Loucy (cell line): ENCODE data around the gene PTPRN2.

ENCODE experiments used
- H2AFZ ChIP-seq: fragments of 200-600 bp; sonication (generic); 2 replicates; pipeline ENCODE4 v1.6.0; 2016; ENCODE audit warnings: antibody characterized with exemption, mild to moderate bottlenecking, low read length, moderate library complexity
- H3F3A ChIP-seq: fragments of 200-600 bp; 2 replicates; pipeline ENCODE4 v1.6.0; 2016; ENCODE audit warnings: antibody characterized with exemption, low read depth, mild to moderate bottlenecking
- H3K27me3 ChIP-seq: fragments of 200-600 bp; sonication (generic); 2 replicates; pipeline ENCODE4 v1.6.1; 2014; ENCODE audit warnings: low read length, mild to moderate bottlenecking; ENCODE audit not compliant: insufficient read depth, poor library complexity, severe bottlenecking
- H3K36me3 ChIP-seq: fragments of 200-600 bp; sonication (generic); 2 replicates; pipeline ENCODE4 v1.6.1; 2016; ENCODE audit warnings: low read length; ENCODE audit not compliant: insufficient read depth
- H3K4me1 ChIP-seq: fragments of 200-600 bp; sonication (generic); 2 replicates; pipeline ENCODE4 v1.5.1; 2014; ENCODE audit warnings: low read length, mild to moderate bottlenecking; ENCODE audit not compliant: insufficient read depth, poor library complexity, severe bottlenecking
- H3K4me2 ChIP-seq: fragments of 200-600 bp; sonication (generic); 2 replicates; pipeline ENCODE4 v1.6.0; 2014; ENCODE audit warnings: antibody characterized with exemption, low read length, low read depth, mild to moderate bottlenecking; ENCODE audit not compliant: poor library complexity, severe bottlenecking
- H3K4me3 ChIP-seq: fragments of 200-600 bp; sonication (generic); 2 replicates; pipeline ENCODE4 v1.5.1; 2014; ENCODE audit warnings: low read length, mild to moderate bottlenecking, mixed read lengths; ENCODE audit not compliant: poor library complexity, severe bottlenecking
- H3K79me2 ChIP-seq: fragments of 200-600 bp; sonication (generic); 2 replicates; pipeline ENCODE4 v1.6.1; 2014; ENCODE audit warnings: low read length; ENCODE audit not compliant: insufficient read depth
- H3K9ac ChIP-seq: fragments of 200-600 bp; sonication (generic); 2 replicates; pipeline ENCODE4 v1.6.0; 2014; ENCODE audit warnings: mild to moderate bottlenecking, low read depth, low read length, moderate library complexity; ENCODE audit not compliant: poor library complexity, severe bottlenecking
- H3K9me2 ChIP-seq: fragments of 200-600 bp; sonication (generic); replicated peaks from 2 replicates; pipeline ENCODE4 v1.6.1; 2016; ENCODE audit warnings: low read depth, low read length, mixed read lengths
- H3K9me3 ChIP-seq: fragments of 200-600 bp; sonication (generic); 2 replicates; pipeline ENCODE4 v1.6.1; 2014; ENCODE audit warnings: mild to moderate bottlenecking, antibody characterized with exemption, low read length, low read depth; ENCODE audit not compliant: insufficient read depth
- H4K20me1 ChIP-seq: fragments of 200-600 bp; sonication (generic); 2 replicates; pipeline ENCODE4 v1.6.0; 2014; ENCODE audit warnings: antibody characterized with exemption, low read length, mild to moderate bottlenecking; ENCODE audit not compliant: insufficient read depth, poor library complexity, severe bottlenecking
- EZH2phosphoT487 ChIP-seq: fragments of 200-600 bp; IDR thresholded peaks from 2 replicates; pipeline ENCODE4 v1.6.1; 2018; ENCODE audit warnings: antibody characterized with exemption, mild to moderate bottlenecking, moderate library complexity, borderline replicate concordance
- TF ChIP-seq, protein P1 (sequence below): fragments of 200-600 bp; sonication (generic); conservative IDR thresholded peaks from 2 replicates; pipeline ENCODE4 v1.5.1; 2014; ENCODE audit warnings: mild to moderate bottlenecking, antibody characterized with exemption, low read length

The PTPRN2 gene

DNA sequence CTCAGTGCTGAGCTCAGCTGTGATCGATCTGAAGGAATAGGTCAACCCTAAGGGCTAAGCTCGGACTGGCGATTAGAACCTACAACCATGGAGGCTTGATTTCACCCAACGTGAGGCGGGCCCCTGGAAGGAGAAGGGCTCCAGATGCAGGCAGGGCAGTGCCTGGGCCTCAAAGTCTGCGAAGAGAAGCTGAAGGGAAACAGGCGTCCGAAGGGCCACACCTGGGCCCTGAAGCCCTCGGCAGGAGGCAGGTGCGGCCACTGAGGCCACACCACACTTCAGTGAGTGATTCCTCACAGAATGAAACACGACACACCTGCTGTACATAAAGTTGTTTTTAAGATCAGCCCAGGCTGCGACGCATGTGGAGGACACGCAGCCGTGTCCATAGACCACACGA lies 198.7 kb downstream of the PTPRN2 start:
- Histone ChIP-seq H3K27me3 (no peaks in the 10 kb centered on the region), H3K4me3 (no peak overlapping the region)

DNA sequence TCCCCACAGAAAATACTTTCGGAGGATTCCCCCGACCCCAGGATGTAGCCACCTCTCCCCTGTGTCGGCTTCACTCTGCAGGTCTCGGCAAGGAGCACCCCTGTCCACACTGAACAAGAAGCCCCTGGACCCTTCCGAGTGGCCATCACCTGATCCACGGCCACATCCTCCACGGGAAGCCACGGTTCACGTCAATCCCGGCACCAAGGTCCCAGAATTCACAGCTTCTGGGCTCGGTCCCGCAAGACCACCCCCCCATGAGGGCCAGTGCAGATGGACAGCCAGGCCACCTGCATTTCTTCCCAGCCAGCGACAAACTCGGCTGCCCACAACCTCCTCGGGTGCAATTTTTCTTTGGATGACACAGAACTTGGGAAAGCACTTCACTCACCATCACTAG lies 199.6 kb downstream of the PTPRN2 start:
- Histone ChIP-seq H3K9ac (no peak overlapping the region), H3K36me3 (no peaks in the 10 kb centered on the region), H3F3A (no peaks in the 10 kb centered on the region), H4K20me1 (no peaks in the 10 kb centered on the region), H3K79me2 (no peaks in the 10 kb centered on the region), H2AFZ (no peak overlapping the region), H3K4me2 (no peak overlapping the region), H3K4me3 (no peak overlapping the region), H3K4me1 (no peaks in the 10 kb centered on the region), H3K9me2 (no peaks in the 10 kb centered on the region), H3K9me3 (peaks cover 32% of the 10 kb centered on the region; the same call in 1 of the 2 replicates), H3K27me3 (no peaks in the 10 kb centered on the region)
- TF ChIP-seq, protein P1, sequence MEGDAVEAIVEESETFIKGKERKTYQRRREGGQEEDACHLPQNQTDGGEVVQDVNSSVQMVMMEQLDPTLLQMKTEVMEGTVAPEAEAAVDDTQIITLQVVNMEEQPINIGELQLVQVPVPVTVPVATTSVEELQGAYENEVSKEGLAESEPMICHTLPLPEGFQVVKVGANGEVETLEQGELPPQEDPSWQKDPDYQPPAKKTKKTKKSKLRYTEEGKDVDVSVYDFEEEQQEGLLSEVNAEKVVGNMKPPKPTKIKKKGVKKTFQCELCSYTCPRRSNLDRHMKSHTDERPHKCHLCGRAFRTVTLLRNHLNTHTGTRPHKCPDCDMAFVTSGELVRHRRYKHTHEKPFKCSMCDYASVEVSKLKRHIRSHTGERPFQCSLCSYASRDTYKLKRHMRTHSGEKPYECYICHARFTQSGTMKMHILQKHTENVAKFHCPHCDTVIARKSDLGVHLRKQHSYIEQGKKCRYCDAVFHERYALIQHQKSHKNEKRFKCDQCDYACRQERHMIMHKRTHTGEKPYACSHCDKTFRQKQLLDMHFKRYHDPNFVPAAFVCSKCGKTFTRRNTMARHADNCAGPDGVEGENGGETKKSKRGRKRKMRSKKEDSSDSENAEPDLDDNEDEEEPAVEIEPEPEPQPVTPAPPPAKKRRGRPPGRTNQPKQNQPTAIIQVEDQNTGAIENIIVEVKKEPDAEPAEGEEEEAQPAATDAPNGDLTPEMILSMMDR, result no peak
- no peak for TF ChIP-seq EZH2phosphoT487

More for the DNA sequence above, 198.7 kb downstream of the PTPRN2 start:
- Histone ChIP-seq H3K4me2 (no peak overlapping the region), H3K9me2 (no peaks in the 10 kb centered on the region), H2AFZ (no peak overlapping the region), H3F3A (no peaks in the 10 kb centered on the region), H3K9ac (no peak overlapping the region), H3K9me3 (peaks cover 38% of the 10 kb centered on the region; the same call in 1 of the 2 replicates), H3K36me3 (no peaks in the 10 kb centered on the region), H4K20me1 (no peaks in the 10 kb centered on the region), H3K4me1 (no peaks in the 10 kb centered on the region), H3K79me2 (no peaks in the 10 kb centered on the region)
- TF ChIP-seq, protein P1, result no peak
- no peak for TF ChIP-seq EZH2phosphoT487

- Histone ChIP-seq H3K27me3 (no peaks in the 10 kb centered on the region), H3K9me2 (no peaks in the 10 kb centered on the region)
These were observed 200.1 kb downstream of the PTPRN2 start for GRCh38 chr7:158387546-158387891.

More at GRCh38 chr7:158387546-158387891, 200.1 kb downstream of the PTPRN2 start:
- Histone ChIP-seq H3K4me3 (no peak overlapping the region), H3K4me1 (no peaks in the 10 kb centered on the region), H3K4me2 (no peak overlapping the region), H3K79me2 (no peaks in the 10 kb centered on the region), H3K9ac (no peak overlapping the region), H4K20me1 (no peaks in the 10 kb centered on the region), H2AFZ (no peak overlapping the region), H3K36me3 (no peaks in the 10 kb centered on the region), H3F3A (no peaks in the 10 kb centered on the region), H3K9me3 (peaks cover 28% of the 10 kb centered on the region; the same call in 1 of the 2 replicates)
- TF ChIP-seq, protein P1, result no peak
